Neuron (in vitro differentiated cells): Measurements from ENCODE around the gene TSPAN3.
A peak's percentile ranks its signal among the peaks of the same experiment; 100 is the strongest.

Experiments used
- H2AFZ ChIP-seq: one replicate; pipeline ENCODE4 v1.6.1; 2013; ENCODE audit warnings: low read depth, mild to moderate bottlenecking, inconsistent platforms, low read length, moderate library complexity
- H3K27me3 ChIP-seq: one replicate; pipeline ENCODE4 v1.6.1; 2013; ENCODE audit warnings: low read length; ENCODE audit not compliant: insufficient read depth
- H3K36me3 ChIP-seq: one replicate; pipeline ENCODE4 v1.6.1; 2013; ENCODE audit warnings: low read length; ENCODE audit not compliant: insufficient read depth
- H3K4me1 ChIP-seq: one replicate; pipeline ENCODE4 v1.6.1; 2013; ENCODE audit warnings: low read length; ENCODE audit not compliant: insufficient read depth
- H3K4me3 ChIP-seq: 2 replicates; pipeline ENCODE4 v1.5.1; 2013; ENCODE audit warnings: mild to moderate bottlenecking, low read length, moderate library complexity
- H3K9me3 ChIP-seq: one replicate; pipeline ENCODE4 v1.6.1; 2013; ENCODE audit warnings: low read length

The TSPAN3 gene

GRCh38 chr15:77070495-77071304, at the start of gene TSPAN3:
Gene TSPAN3, minus strand, starts transcription at chr15:77071109. Its CDS starts 155 bp downstream, at chr15:77070954.
- H3K27me3 ChIP-seq, result no peaks in the 10 kb centered on the region

GRCh38 chr15:77120576-77120975, 49.7 kb upstream of the TSPAN3 start:
- Histone ChIP-seq H3K27me3 (no peaks in the 10 kb centered on the region), H2AFZ (no peak overlapping the region), H3K4me3 (no peak overlapping the region), H3K9me3 (no peaks in the 10 kb centered on the region), H3K4me1 (no peaks in the 10 kb centered on the region), H3K36me3 (no peaks in the 10 kb centered on the region)

More at GRCh38 chr15:77070495-77071304, at the start of gene TSPAN3:
- Histone ChIP-seq H2AFZ (peak within 1 kb of the TSS; percentile 65), H3K4me1 (peaks cover 9% of the 10 kb centered on the region), H3K4me3 (peak within 1 kb of the TSS; percentile 98), H3K36me3 (no peaks in the 10 kb centered on the region), H3K9me3 (no peaks in the 10 kb centered on the region)

- no peaks in the 10 kb centered on the region for H3K4me1 ChIP-seq
- H2AFZ ChIP-seq, result no peak overlapping the region
- H3K4me3 ChIP-seq, result no peak overlapping the region
- no peaks in the 10 kb centered on the region for H3K9me3 ChIP-seq
- no peaks in the 10 kb centered on the region for H3K27me3 ChIP-seq
- peaks cover 4% of the 10 kb centered on the region for H3K36me3 ChIP-seq
These were observed 48.5 kb upstream of the TSPAN3 start for GRCh38 chr15:77119446-77119845.

- H3K36me3 ChIP-seq, result peaks cover 9% of the 10 kb centered on the region
- no peak overlapping the region for H3K4me3 ChIP-seq
- no peaks in the 10 kb centered on the region for H3K9me3 ChIP-seq
- H2AFZ ChIP-seq, result no peak overlapping the region
- H3K4me1 ChIP-seq, result no peaks in the 10 kb centered on the region
- H3K27me3 ChIP-seq, result no peaks in the 10 kb centered on the region
These were observed 48.0 kb upstream of the TSPAN3 start for GRCh38 chr15:77118882-77119321.

GRCh38 chr15:77115179-77115578, 44.3 kb upstream of the TSPAN3 start:
- Histone ChIP-seq H2AFZ (no peak overlapping the region), H3K9me3 (no peaks in the 10 kb centered on the region), H3K4me1 (no peaks in the 10 kb centered on the region), H3K4me3 (no peak overlapping the region), H3K27me3 (no peaks in the 10 kb centered on the region), H3K36me3 (peaks cover 12% of the 10 kb centered on the region)

GRCh38 chr15:77112838-77113504, 42.1 kb upstream of the TSPAN3 start:
- peaks cover 3% of the 10 kb centered on the region for H3K4me1 ChIP-seq
- H2AFZ ChIP-seq, result no peak overlapping the region
- H3K27me3 ChIP-seq, result no peaks in the 10 kb centered on the region
- peaks cover 12% of the 10 kb centered on the region for H3K36me3 ChIP-seq
- H3K4me3 ChIP-seq, result no peak overlapping the region
- no peaks in the 10 kb centered on the region for H3K9me3 ChIP-seq

GRCh38 chr15:77111789-77112188, 40.9 kb upstream of the TSPAN3 start:
- peaks cover 14% of the 10 kb centered on the region for H3K4me1 ChIP-seq
- H3K4me3 ChIP-seq, result no peak overlapping the region
- H3K9me3 ChIP-seq, result no peaks in the 10 kb centered on the region
- H2AFZ ChIP-seq, result no peak overlapping the region
- no peaks in the 10 kb centered on the region for H3K27me3 ChIP-seq
- peaks cover 12% of the 10 kb centered on the region for H3K36me3 ChIP-seq

GRCh38 chr15:77107531-77108355, 36.8 kb upstream of the TSPAN3 start:
- no peaks in the 10 kb centered on the region for H3K36me3 ChIP-seq
- H2AFZ ChIP-seq, result no peak overlapping the region
- no peaks in the 10 kb centered on the region for H3K27me3 ChIP-seq
- peaks cover 16% of the 10 kb centered on the region for H3K4me1 ChIP-seq
- H3K9me3 ChIP-seq, result no peaks in the 10 kb centered on the region
- H3K4me3 ChIP-seq, result no peak overlapping the region

GRCh38 chr15:77107068-77107467, 36.2 kb upstream of the TSPAN3 start:
- Histone ChIP-seq H3K4me1 (peaks cover 16% of the 10 kb centered on the region), H3K4me3 (no peak overlapping the region), H3K9me3 (no peaks in the 10 kb centered on the region), H3K27me3 (no peaks in the 10 kb centered on the region), H2AFZ (no peak overlapping the region), H3K36me3 (no peaks in the 10 kb centered on the region)

- Histone ChIP-seq H2AFZ (no peak overlapping the region), H3K4me3 (no peak overlapping the region), H3K36me3 (no peaks in the 10 kb centered on the region), H3K4me1 (peaks cover 26% of the 10 kb centered on the region), H3K27me3 (no peaks in the 10 kb centered on the region), H3K9me3 (no peaks in the 10 kb centered on the region)
These were observed 33.2 kb upstream of the TSPAN3 start for GRCh38 chr15:77104155-77104554.

GRCh38 chr15:77099741-77100463, 29.0 kb upstream of the TSPAN3 start:
- Histone ChIP-seq H2AFZ (no peak overlapping the region), H3K4me3 (no peak overlapping the region), H3K27me3 (no peaks in the 10 kb centered on the region), H3K4me1 (peaks cover 23% of the 10 kb centered on the region), H3K9me3 (no peaks in the 10 kb centered on the region), H3K36me3 (no peaks in the 10 kb centered on the region)

- H3K9me3 ChIP-seq, result no peaks in the 10 kb centered on the region
- H3K27me3 ChIP-seq, result no peaks in the 10 kb centered on the region
- H3K36me3 ChIP-seq, result no peaks in the 10 kb centered on the region
- no peak overlapping the region for H2AFZ ChIP-seq
- peaks cover 23% of the 10 kb centered on the region for H3K4me1 ChIP-seq
- no peak overlapping the region for H3K4me3 ChIP-seq
These were observed 27.7 kb upstream of the TSPAN3 start for GRCh38 chr15:77098572-77098971.
